Bronchial epithelial cell (primary cell): Measurements from ENCODE around the gene MED12L. TPM values are rescaled to one million over a fixed set of nuclear protein-coding genes. Genes with fewer than 3 reads are reported as not detected.

Experiments
- DNase-seq: peaks from one replicate; pipeline ENCODE4 v3.0.0-alpha.2; 2010; ENCODE audit warnings: low read depth
- FAIRE-seq: peaks from 2 replicates; lab custom pipeline; 2011; peaks lifted over from hg19 to GRCh38; lab: Jason Lieb, UNC
- H3K27me3 ChIP-seq: 2 replicates; pipeline ENCODE4 v1.5.1; 2011; ENCODE audit warnings: low read length; ENCODE audit not compliant: control insufficient read depth, insufficient read depth
- H3K36me3 ChIP-seq: 2 replicates; pipeline ENCODE4 v1.5.1; 2011; ENCODE audit warnings: low read length; ENCODE audit not compliant: control insufficient read depth, insufficient read depth
- H3K4me3 ChIP-seq: 2 replicates; pipeline ENCODE4 v1.5.1; 2011; ENCODE audit warnings: mild to moderate bottlenecking, low read depth, low read length, control low read depth
- CTCF ChIP-seq: IDR thresholded peaks from 2 replicates; pipeline ENCODE4 v1.5.1; 2011; ENCODE audit warnings: mild to moderate bottlenecking, moderate library complexity, low read length, control low read depth, inconsistent platforms; ENCODE audit not compliant: insufficient read depth, severe bottlenecking
- total RNA-seq: library from RNA; depleted of rRNA; stranded (reverse); fragments of >200 nt; gene quantifications from 2 replicates; pipeline ENCODE4 v1.2.1, GENCODE V29; 2014

The MED12L gene
- total RNA-seq, 1 donor from 2014 or later, result 0.26 TPM

- H3K36me3 ChIP-seq, result peaks cover 24% of the 10 kb centered on the region
- no peak for FAIRE-seq
- TF ChIP-seq CTCF, result no peak
- DNase-seq, result no peak
- H3K4me3 ChIP-seq, result no peak overlapping the region
- no peaks in the 10 kb centered on the region for H3K27me3 ChIP-seq
These were observed 213.5 kb downstream of the MED12L start for GRCh38 chr3:151299006-151299405.

GRCh38 chr3:151300539-151300938, 215.1 kb downstream of the MED12L start:
- Histone ChIP-seq H3K4me3 (no peak overlapping the region), H3K36me3 (peaks cover 20% of the 10 kb centered on the region), H3K27me3 (no peaks in the 10 kb centered on the region)
- no peak for TF ChIP-seq CTCF
- FAIRE-seq (no peak), DNase-seq (no peak)

GRCh38 chr3:151301787-151302186, 216.3 kb downstream of the MED12L start:
- Histone ChIP-seq H3K4me3 (no peak overlapping the region), H3K36me3 (peaks cover 17% of the 10 kb centered on the region), H3K27me3 (no peaks in the 10 kb centered on the region)
- FAIRE-seq (no peak), DNase-seq (peak; percentile 90)
- no peak for TF ChIP-seq CTCF

- FAIRE-seq (no peak), DNase-seq (no peak)
- Histone ChIP-seq H3K36me3 (peaks cover 10% of the 10 kb centered on the region), H3K4me3 (no peak overlapping the region), H3K27me3 (no peaks in the 10 kb centered on the region)
- TF ChIP-seq CTCF, result no peak
These were observed 218.3 kb downstream of the MED12L start for GRCh38 chr3:151303751-151304150.

GRCh38 chr3:151305060-151305774, 219.8 kb downstream of the MED12L start:
- FAIRE-seq (peak; percentile 99), DNase-seq (peak; percentile 98)
- no peaks in the 10 kb centered on the region for H3K27me3 ChIP-seq
- no peak overlapping the region for H3K4me3 ChIP-seq
- H3K36me3 ChIP-seq, result peaks cover 6% of the 10 kb centered on the region
- TF ChIP-seq CTCF, result peak; percentile 33

- FAIRE-seq (no peak), DNase-seq (peak; percentile 64)
- no peak overlapping the region for H3K4me3 ChIP-seq
These were observed 220.3 kb downstream of the MED12L start for GRCh38 chr3:151305775-151306151.

More at GRCh38 chr3:151305775-151306151, 220.3 kb downstream of the MED12L start:
- Histone ChIP-seq H3K27me3 (no peaks in the 10 kb centered on the region), H3K36me3 (peaks cover 4% of the 10 kb centered on the region)
- no peak for TF ChIP-seq CTCF
